Liver (tissue), 2 donors: ENCODE results near the gene CDT1.

Experiments
- TF ChIP-seq, protein P1 (sequence below): IDR thresholded peaks from 2 replicates; pipeline ENCODE4 v1.6.1; 2016; ENCODE audit warnings: antibody characterized with exemption
- TF ChIP-seq, protein P2 (sequence below): fragments of 150-350 bp; IDR thresholded peaks from 2 replicates; pipeline ENCODE4 v1.5.1; 2017; ENCODE audit warnings: improper control_type of control experiment, low read depth, low read length; ENCODE audit not compliant: missing input control
- TF ChIP-seq, protein P3 (sequence below): IDR thresholded peaks from 2 replicates; pipeline ENCODE4 v1.6.1; 2016; ENCODE audit warnings: antibody characterized with exemption, mild to moderate bottlenecking
- donor health status: healthy.

DNA sequence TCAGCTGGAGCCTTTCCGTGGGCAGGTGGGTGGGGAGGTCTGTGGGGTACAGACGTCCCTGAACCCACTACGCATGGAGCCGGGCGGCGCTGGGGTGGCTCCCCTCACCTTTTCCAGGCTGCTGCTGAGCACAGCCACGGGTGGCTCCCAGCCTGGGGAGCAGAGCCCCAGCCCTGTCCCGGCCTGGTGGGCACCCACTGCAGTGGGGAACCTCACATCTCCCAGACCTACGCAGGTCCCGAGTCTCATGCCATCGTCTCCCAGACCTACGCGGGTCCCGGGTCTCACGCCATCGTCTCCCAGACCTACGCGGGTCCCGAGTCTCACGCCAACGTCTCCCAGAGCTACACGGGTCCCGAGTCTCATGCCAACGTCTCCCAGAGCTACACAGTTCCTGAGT lies 25.1 kb downstream of the CDT1 start:
- TF ChIP-seq, protein P1, sequence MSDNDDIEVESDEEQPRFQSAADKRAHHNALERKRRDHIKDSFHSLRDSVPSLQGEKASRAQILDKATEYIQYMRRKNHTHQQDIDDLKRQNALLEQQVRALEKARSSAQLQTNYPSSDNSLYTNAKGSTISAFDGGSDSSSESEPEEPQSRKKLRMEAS = no peak
- TF ChIP-seq, protein P2, sequence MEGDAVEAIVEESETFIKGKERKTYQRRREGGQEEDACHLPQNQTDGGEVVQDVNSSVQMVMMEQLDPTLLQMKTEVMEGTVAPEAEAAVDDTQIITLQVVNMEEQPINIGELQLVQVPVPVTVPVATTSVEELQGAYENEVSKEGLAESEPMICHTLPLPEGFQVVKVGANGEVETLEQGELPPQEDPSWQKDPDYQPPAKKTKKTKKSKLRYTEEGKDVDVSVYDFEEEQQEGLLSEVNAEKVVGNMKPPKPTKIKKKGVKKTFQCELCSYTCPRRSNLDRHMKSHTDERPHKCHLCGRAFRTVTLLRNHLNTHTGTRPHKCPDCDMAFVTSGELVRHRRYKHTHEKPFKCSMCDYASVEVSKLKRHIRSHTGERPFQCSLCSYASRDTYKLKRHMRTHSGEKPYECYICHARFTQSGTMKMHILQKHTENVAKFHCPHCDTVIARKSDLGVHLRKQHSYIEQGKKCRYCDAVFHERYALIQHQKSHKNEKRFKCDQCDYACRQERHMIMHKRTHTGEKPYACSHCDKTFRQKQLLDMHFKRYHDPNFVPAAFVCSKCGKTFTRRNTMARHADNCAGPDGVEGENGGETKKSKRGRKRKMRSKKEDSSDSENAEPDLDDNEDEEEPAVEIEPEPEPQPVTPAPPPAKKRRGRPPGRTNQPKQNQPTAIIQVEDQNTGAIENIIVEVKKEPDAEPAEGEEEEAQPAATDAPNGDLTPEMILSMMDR = no peak
- TF ChIP-seq, protein P3, sequence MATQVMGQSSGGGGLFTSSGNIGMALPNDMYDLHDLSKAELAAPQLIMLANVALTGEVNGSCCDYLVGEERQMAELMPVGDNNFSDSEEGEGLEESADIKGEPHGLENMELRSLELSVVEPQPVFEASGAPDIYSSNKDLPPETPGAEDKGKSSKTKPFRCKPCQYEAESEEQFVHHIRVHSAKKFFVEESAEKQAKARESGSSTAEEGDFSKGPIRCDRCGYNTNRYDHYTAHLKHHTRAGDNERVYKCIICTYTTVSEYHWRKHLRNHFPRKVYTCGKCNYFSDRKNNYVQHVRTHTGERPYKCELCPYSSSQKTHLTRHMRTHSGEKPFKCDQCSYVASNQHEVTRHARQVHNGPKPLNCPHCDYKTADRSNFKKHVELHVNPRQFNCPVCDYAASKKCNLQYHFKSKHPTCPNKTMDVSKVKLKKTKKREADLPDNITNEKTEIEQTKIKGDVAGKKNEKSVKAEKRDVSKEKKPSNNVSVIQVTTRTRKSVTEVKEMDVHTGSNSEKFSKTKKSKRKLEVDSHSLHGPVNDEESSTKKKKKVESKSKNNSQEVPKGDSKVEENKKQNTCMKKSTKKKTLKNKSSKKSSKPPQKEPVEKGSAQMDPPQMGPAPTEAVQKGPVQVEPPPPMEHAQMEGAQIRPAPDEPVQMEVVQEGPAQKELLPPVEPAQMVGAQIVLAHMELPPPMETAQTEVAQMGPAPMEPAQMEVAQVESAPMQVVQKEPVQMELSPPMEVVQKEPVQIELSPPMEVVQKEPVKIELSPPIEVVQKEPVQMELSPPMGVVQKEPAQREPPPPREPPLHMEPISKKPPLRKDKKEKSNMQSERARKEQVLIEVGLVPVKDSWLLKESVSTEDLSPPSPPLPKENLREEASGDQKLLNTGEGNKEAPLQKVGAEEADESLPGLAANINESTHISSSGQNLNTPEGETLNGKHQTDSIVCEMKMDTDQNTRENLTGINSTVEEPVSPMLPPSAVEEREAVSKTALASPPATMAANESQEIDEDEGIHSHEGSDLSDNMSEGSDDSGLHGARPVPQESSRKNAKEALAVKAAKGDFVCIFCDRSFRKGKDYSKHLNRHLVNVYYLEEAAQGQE = no peak
